Mammary epithelial cell (primary cell): Measurements from ENCODE around the gene USP49.

Experiments
- CTCF ChIP-seq, 2 donors: IDR thresholded peaks in 1 of 2; conservative IDR thresholded peaks in 1 of 2; 2 replicates each; pipeline ENCODE4 v1.5.1; 2011 to 2012; ENCODE audit warnings: inconsistent platforms in 2 of 2, low read length in 2 of 2, mild to moderate bottlenecking in 2 of 2, control low read depth in 1 of 2, low read depth in 1 of 2; ENCODE audit not compliant: insufficient read depth in 1 of 2; ENCODE audit errors: extremely low read depth in 1 of 2
- EZH2 ChIP-seq: IDR thresholded peaks from 2 replicates; pipeline ENCODE4 v1.6.1; 2012; ENCODE audit warnings: low read length, inconsistent platforms, borderline replicate concordance

GRCh38 chr6:41858703-41859102 lies 36.5 kb downstream of the USP49 start:
- TF ChIP-seq CTCF (conservative IDR thresholded peaks at IDR 0.05 in 1 of 2, IDR thresholded peaks at IDR 0.05 in 1 of 2; ENCODE audit: extremely low read depth in 1 of 2, insufficient read depth in 1 of 2, low read depth in 1 of 2, low read length in 2 of 2) (no peak), EZH2 (no peak)
